Measurements from ENCODE around the gene ACTL9.

ACTL9 gene

GRCh38 chr19:8702350-8702749 lies 3.8 kb upstream of the ACTL9 start:
- Histone ChIP-seq H3K27ac (replicated peaks) (no peak overlapping the region), H3K4me3 (replicated peaks; ENCODE audit: insufficient read depth, low read length) (no peak overlapping the region), H3K27me3 (ENCODE audit: insufficient read depth, poor library complexity, severe bottlenecking) (no peaks in the 10 kb centered on the region)
- DNase-seq (ENCODE audit: low read depth in 1 of 2, low spot score in 1 of 2): peak; percentile 15 to 22
- TF ChIP-seq GABPA (IDR thresholded peaks at IDR 0.05; ENCODE audit: low read depth) (no peak), REST (IDR thresholded peaks at IDR 0.05; ENCODE audit: insufficient replicate concordance, low read depth) (no peak), SPI1 (IDR thresholded peaks at IDR 0.05; ENCODE audit: borderline replicate concordance, low read depth) (no peak), POLR2AphosphoS5 (IDR thresholded peaks at IDR 0.05; ENCODE audit: low read depth) (no peak), CTCF (IDR thresholded peaks at IDR 0.05; ENCODE audit: insufficient read depth, low read length) (no peak)

- no peak for TF ChIP-seq SPI1 (IDR thresholded peaks at IDR 0.05; ENCODE audit: borderline replicate concordance, low read depth)
- no peak for TF ChIP-seq CTCF (IDR thresholded peaks at IDR 0.05; ENCODE audit: insufficient read depth, low read length)
- TF ChIP-seq REST (IDR thresholded peaks at IDR 0.05; ENCODE audit: insufficient replicate concordance, low read depth): no peak
- TF ChIP-seq GABPA (IDR thresholded peaks at IDR 0.05; ENCODE audit: low read depth): no peak
- no peak for TF ChIP-seq POLR2AphosphoS5 (IDR thresholded peaks at IDR 0.05; ENCODE audit: low read depth)
- H3K4me3 ChIP-seq (replicated peaks; ENCODE audit: insufficient read depth, low read length): no peak overlapping the region
- H3K27me3 ChIP-seq (ENCODE audit: insufficient read depth, poor library complexity, severe bottlenecking): no peaks in the 10 kb centered on the region
- H3K27ac ChIP-seq (replicated peaks): no peak overlapping the region
- no peak for DNase-seq (ENCODE audit: low read depth in 1 of 2, low spot score in 1 of 2)
These were observed 2.4 kb upstream of the ACTL9 start for GRCh38 chr19:8700956-8701355.

- no peaks in the 10 kb centered on the region for H3K27me3 ChIP-seq (ENCODE audit: insufficient read depth, poor library complexity, severe bottlenecking)
- no peak overlapping the region for H3K27ac ChIP-seq (replicated peaks)
- no peak for DNase-seq (ENCODE audit: low read depth in 1 of 2, low spot score in 1 of 2)
- no peak for TF ChIP-seq SPI1 (IDR thresholded peaks at IDR 0.05; ENCODE audit: borderline replicate concordance, low read depth)
- no peak for TF ChIP-seq GABPA (IDR thresholded peaks at IDR 0.05; ENCODE audit: low read depth)
- no peak for TF ChIP-seq CTCF (IDR thresholded peaks at IDR 0.05; ENCODE audit: insufficient read depth, low read length)
- no peak for TF ChIP-seq REST (IDR thresholded peaks at IDR 0.05; ENCODE audit: insufficient replicate concordance, low read depth)
- TF ChIP-seq POLR2AphosphoS5 (IDR thresholded peaks at IDR 0.05; ENCODE audit: low read depth): no peak
- H3K4me3 ChIP-seq (replicated peaks; ENCODE audit: insufficient read depth, low read length): no peak overlapping the region
These were observed 1.3 kb upstream of the ACTL9 start for GRCh38 chr19:8699908-8700307.

All from HL-60 (cell line).